ENCODE measurements around the gene PDE4B.

DNA sequence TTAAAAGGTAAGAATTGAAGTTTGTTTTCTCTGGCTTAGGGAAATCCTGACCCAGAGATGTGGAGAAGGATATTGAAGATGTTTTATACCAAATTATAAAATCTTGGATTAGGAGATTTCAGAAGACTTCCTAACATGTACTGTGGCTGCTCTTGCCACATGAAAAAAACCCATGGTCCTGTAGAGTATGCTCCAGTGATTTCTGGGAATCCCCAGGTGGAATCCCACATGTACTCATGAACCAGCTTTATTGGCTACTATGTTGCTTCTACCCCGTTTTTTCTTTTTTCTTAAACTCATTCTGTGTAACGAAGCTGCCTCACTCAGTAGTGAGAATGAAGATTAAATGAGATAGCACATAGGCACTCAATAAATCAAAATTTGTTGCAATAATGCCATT is 608.5 kb downstream of the PDE4B start:
- TF ChIP-seq POLR2A (IDR thresholded peaks at IDR 0.05; ENCODE audit: low read length): no peak
- TF ChIP-seq GATA1 (IDR thresholded peaks at IDR 0.05; ENCODE audit: low read depth, low read length): no peak

Data from erythroblast (primary cell).